ENCODE data around the gene ADIPOR2.

ADIPOR2 gene

DNA sequence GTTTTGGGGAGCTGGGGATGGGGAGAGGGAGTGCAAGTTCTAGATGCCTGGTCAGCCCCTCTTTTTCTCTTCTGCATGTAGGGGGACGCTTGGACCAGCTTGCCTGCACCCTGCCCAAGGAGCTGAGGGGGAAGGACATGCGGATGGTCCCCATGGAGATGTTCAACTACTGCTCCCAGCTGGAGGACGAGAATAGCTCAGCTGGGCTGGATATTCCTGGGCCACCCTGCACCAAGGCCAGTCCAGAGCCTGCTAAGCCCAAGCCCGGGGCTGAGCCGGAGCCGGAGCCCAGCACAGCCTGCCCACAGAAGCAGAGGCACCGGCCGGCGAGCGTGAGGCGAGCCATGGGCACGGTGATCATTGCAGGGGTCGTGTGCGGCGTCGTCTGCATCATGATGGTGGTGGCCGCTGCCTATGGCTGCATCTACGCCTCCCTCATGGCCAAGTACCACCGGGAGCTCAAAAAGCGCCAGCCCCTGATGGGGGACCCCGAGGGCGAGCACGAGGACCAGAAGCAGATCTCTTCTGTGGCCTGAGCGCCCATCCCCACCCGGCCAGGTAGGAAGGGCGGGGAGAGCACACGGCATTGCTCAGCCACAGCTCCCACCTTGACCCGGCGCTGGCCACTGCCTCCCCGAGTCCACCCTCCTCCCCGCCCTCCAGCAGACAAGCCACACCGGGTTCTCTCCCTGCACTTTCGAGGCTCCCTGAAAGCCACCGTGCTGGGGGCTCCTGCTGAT, 143.5 kb downstream of the ADIPOR2 start:
- DNase-seq: no peak

DNA sequence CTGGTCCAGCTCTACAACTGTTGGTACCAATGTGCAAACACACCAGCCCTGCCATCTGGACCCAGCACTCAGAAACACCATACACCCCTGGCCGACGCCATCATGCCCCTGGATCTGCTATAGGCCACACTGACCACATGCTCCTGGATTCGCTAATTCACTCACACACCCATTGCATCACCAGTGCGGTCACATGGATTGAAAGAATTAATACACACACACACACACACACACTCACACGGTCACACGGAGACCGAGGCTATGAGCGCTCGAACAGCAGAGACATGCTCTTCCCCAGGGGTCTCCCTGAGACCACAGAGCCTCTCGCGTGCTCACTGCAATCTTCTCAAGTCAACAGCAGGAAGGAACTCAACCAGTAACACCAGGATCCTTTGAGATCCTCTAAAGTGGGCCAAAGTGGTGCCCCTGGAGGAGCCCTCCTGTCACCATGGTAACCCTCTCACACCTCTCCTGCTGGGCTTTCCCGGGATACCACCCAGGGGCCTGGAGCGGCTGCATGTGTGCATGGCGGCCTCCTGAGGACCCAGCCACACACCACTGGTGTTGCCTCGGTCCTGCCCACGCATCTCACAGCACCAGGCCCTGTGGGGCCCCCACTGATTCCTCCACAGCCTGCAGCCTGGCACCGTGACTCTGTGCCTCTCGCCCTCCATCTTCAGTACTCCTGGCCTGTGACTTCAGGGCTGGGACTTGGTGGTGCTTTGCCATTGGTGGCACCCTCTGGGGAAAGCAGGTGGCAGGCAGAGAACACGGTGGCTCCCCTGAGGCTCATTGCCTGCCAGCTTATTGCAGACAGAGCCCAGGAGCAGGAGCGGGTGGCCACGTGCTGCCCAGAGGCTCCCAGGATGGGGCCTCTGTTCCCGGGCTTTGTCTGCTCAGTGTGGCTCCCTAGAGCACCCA, 144.6 kb downstream of the ADIPOR2 start:
- no peak for DNase-seq

DNA sequence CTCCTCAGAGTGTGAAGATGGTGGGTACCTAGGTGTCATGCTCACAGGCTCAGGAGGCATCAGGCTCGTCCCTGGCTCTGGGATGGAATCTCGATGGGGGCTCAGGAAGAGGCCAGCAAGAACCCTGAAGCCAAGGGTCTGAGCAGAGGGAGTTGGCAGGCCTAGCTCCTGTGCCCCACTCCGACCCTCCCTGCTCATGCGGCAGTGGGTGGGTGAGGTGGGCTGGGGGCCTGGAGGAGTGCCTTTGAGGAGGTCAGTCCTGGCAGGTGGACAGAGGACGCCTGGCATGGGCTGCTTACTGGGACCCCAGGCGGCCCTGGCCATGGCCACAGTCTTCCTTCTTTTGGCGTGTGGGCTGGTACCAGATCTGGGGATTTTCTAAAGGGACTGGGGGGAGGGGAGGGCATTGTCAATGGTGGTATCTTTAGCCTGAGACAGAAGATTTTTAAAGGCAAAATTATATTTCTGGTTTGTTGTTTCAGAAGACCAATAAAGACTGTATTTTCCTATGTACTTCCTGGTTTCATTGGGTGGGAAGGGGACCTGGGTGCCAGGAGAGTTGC, 145.5 kb downstream of the ADIPOR2 start:
- DNase-seq: no peak

DNA sequence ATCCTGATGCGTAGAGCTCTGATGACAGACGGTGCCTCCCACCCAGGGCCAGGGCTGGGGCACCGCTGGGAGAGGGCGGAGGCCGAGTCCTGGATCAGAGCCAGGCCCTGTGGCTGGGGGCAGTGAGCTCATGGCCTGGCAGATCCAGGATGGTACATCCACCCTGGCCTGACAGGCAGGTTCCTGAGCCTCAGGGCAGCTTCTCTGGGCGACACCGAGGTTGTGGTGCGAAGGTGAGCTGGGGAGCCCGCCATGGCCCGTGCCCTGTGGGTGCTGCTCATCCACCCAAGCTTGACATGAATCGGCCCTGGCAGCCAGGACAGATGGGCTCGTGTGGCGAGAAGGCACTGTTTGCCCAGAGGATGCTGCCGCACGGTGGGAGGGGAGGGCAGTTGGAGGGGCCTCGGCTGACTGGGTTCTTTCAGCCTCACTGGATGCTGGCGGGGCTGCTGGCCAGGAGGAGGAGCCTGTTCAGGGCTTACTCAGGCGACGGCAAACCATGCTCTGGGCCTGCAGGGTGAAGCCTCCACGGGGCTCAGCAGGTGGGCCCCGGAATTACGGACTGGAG, 146.1 kb downstream of the ADIPOR2 start:
- DNase-seq: no peak

DNA sequence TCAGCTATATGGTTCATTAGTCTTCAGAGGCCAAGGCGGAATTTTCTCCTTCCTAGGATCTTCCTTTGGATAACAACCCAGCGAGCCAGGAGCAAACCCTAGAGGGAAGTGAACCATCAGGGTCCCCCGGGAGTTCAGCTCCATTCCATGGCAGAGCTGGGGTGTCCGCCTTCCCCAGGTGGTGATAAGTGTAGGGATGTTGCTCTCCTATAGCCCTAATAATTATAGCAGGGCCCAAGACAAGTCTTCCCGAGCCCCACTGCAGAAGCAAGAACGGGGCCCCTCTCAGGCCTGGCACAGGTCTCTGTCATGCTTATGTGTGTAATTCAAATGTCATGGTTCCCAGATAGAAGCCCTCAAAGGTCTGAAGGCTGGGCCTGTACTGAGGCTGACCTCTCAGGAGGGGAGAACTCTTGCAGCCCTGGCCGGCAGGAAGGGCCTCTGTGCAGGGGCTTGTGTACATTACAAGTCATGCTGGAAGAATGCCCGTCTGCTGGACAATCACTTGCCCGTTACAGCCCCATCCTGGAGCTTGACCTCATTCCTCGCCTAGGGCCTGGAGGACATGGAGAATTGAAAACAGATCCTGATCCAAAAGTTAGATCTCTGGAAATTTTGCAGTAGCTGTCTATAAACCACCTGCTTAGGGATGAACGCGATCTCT, 146.8 kb downstream of the ADIPOR2 start:
- DNase-seq: no peak

All from NCI-H2081 treated with DMSO at 0.1 percent for 48 hours (cell line).